ENCODE data around the gene ST14.

DNA sequence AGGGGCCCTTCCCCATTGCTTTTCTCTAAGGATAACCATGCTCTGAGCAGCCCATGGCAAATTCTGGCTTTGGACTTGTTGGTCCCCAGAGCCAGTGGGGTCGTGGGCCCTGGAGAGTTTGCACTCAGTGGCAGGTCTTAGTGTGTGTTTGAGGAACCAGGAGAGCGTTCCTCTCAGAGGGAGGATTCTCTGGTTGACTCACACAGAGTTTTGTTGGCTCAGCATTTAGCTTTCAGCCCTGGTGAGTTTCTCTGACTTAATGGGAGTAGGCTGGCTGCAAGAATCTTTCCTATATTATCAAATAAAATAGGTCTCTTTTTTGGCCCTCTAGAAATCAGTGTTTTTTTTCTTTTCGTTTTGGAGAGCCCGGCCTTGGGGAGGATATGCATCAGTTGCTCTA, 20.9 kb downstream of the ST14 start:
- TF ChIP-seq, protein P1, sequence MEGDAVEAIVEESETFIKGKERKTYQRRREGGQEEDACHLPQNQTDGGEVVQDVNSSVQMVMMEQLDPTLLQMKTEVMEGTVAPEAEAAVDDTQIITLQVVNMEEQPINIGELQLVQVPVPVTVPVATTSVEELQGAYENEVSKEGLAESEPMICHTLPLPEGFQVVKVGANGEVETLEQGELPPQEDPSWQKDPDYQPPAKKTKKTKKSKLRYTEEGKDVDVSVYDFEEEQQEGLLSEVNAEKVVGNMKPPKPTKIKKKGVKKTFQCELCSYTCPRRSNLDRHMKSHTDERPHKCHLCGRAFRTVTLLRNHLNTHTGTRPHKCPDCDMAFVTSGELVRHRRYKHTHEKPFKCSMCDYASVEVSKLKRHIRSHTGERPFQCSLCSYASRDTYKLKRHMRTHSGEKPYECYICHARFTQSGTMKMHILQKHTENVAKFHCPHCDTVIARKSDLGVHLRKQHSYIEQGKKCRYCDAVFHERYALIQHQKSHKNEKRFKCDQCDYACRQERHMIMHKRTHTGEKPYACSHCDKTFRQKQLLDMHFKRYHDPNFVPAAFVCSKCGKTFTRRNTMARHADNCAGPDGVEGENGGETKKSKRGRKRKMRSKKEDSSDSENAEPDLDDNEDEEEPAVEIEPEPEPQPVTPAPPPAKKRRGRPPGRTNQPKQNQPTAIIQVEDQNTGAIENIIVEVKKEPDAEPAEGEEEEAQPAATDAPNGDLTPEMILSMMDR (IDR thresholded peaks at IDR 0.05; ENCODE audit: insufficient read depth, low read length): no peak
- no peak for TF ChIP-seq POLR2AphosphoS5 (IDR thresholded peaks at IDR 0.05; ENCODE audit: low read depth)
